NCI-H446 (cell line): ENCODE results near the gene PTN.

Experiments
- DNase-seq, 2 experiments: peaks; one replicate each; lab custom pipeline; 2025; lab: John Stamatoyannopoulos, UW

Gene PTN

GRCh38 chr7:137343281-137343841 is at the start of gene PTN:
Gene PTN (minus strand): TSS chr7:137343733. CDS start chr7:137254973, 88,760 bp downstream.
- DNase-seq: no peak

- DNase-seq: no peak
These were observed 46.5 kb upstream of the PTN start for GRCh38 chr7:137390076-137390475.

GRCh38 chr7:137388916-137389315 is 45.4 kb upstream of the PTN start:
- no peak for DNase-seq

- no peak for DNase-seq
These were observed 43.4 kb upstream of the PTN start for GRCh38 chr7:137386966-137387365.

- DNase-seq: no peak
These were observed 37.5 kb upstream of the PTN start for GRCh38 chr7:137381045-137381444.

GRCh38 chr7:137373507-137373906 is 30.0 kb upstream of the PTN start:
- no peak for DNase-seq

GRCh38 chr7:137371616-137372015 is 28.1 kb upstream of the PTN start:
- DNase-seq: peak; percentile 20 to 42

GRCh38 chr7:137366995-137367394 is 23.5 kb upstream of the PTN start:
- DNase-seq: no peak

- no peak for DNase-seq
These were observed 20.1 kb upstream of the PTN start for GRCh38 chr7:137363683-137364082.

- no peak for DNase-seq
These were observed 16.6 kb upstream of the PTN start for GRCh38 chr7:137360087-137360679.

GRCh38 chr7:137354961-137355360 is 11.4 kb upstream of the PTN start:
- DNase-seq: peak in 1 of 2 experiments; percentile 30

GRCh38 chr7:137354396-137354795 is 10.9 kb upstream of the PTN start:
- DNase-seq: peak; percentile 89 to 92

GRCh38 chr7:137351941-137352340 is 8.4 kb upstream of the PTN start:
- DNase-seq: no peak

- no peak for DNase-seq
These were observed 2.4 kb upstream of the PTN start for GRCh38 chr7:137345799-137346449.

GRCh38 chr7:137342828-137343261 is 688 bp downstream of the PTN start:
- DNase-seq: no peak

- no peak for DNase-seq
These were observed 1.3 kb downstream of the PTN start for GRCh38 chr7:137342265-137342664.

- peak in 1 of 2 experiments; percentile 12 for DNase-seq
These were observed 5.6 kb downstream of the PTN start for GRCh38 chr7:137337902-137338301.

GRCh38 chr7:137335814-137336213 is 7.7 kb downstream of the PTN start:
- no peak for DNase-seq

GRCh38 chr7:137331378-137331777 is 12.2 kb downstream of the PTN start:
- DNase-seq: peak in 1 of 2 experiments; percentile 46

- DNase-seq: no peak
These were observed 14.1 kb downstream of the PTN start for GRCh38 chr7:137329411-137329810.

GRCh38 chr7:137328373-137329120 is 15.0 kb downstream of the PTN start:
- peak in 1 of 2 experiments; percentile 27 for DNase-seq

- DNase-seq: peak; percentile 58 to 71
These were observed 17.6 kb downstream of the PTN start for GRCh38 chr7:137325927-137326326.
